GM21717 (cell line): ENCODE results near the gene MICU1.
"Not testable (repeated sequence)": the region's sequence is repeated elsewhere in the genome, so short reads cannot be mapped to it uniquely, and the experiment has no call there.

Experiments
- ATAC-seq: cut with Tn5 transposase; IDR thresholded peaks from one replicate; pipeline ENCODE4 v1.9.1; 2021; ENCODE audit warnings: mild to moderate bottlenecking, moderate library complexity; ENCODE audit not compliant: unreplicated experiment

The MICU1 gene

DNA sequence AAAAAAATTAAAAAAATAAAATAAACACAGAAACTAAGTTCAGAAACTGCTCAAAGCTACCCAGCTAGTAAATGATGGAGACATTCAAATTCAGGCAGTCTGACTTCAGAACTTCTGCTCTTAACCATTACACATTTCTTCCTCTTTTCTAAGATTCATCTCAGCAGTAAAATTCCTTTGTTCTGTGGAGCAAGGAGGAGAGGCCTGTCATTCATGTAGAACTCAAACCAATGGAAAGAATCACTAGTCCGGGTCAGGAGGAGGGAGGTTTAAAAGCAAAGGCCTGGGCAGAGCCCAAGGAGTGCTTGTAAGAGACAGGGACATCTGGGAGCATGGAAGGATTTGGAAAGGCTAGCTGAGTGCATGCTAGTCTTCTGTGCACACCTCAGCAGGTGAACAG, 233.3 kb downstream of the MICU1 start:
- ATAC-seq, result no peak

DNA sequence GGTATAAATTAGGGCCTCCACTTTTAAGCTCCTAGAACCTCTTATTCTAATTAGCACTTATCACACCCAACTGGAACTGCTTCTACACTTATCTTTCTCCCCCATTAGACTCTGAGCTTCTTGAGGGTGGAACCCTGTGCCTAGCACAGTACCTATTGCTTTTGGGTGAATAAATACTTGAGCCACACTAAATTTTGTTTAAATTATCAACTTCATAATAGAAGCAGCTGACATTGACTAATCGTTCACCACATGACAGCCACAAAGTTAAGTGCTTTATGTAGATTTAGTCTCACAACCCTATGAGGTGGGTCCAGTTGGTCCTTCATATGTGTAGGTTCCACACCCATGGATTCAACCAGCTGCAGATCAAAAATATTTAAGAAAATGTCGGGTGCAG, 235.1 kb downstream of the MICU1 start:
- ATAC-seq, result no peak

GRCh38 chr10:72389716-72390115, 236.2 kb downstream of the MICU1 start:
- ATAC-seq, result no peak

DNA sequence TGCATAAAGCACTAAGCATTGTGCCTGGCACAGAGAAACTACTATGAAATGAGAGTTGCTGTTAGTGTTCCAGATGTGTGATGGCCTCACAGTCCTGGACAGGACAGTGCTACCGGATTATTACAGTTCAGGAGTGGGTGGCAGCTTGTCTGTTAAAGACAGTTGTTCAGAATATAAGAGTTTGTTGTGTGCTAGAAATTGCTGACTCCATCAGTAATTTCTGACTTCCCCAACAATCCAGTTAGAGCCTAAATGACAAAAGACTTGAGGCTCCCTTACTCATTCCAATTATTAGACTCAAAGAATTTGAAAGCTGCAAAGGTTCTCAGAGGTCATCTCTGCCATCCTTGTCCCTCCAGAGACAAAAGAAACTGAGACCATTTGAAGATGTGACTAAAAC, 236.9 kb downstream of the MICU1 start:
- no peak for ATAC-seq

DNA sequence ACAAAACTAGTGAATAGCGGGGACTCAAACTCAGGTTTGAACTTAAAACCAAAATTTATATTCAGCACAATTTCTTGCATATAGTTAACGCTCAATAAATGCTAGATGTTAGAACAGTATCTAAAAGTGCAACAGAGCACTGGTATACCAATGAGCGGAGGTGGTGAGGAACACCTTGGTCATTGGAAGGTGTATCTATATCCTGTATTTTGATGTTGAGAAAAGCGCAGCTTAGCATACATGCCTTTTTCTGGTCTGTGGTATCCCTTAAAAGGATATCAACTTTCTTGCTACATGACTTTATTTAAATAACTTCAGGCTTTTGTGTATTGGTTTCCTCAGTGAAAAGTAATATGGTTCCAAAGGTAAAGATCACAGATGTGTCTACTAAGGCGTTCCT, 237.8 kb downstream of the MICU1 start:
- ATAC-seq, result no peak

DNA sequence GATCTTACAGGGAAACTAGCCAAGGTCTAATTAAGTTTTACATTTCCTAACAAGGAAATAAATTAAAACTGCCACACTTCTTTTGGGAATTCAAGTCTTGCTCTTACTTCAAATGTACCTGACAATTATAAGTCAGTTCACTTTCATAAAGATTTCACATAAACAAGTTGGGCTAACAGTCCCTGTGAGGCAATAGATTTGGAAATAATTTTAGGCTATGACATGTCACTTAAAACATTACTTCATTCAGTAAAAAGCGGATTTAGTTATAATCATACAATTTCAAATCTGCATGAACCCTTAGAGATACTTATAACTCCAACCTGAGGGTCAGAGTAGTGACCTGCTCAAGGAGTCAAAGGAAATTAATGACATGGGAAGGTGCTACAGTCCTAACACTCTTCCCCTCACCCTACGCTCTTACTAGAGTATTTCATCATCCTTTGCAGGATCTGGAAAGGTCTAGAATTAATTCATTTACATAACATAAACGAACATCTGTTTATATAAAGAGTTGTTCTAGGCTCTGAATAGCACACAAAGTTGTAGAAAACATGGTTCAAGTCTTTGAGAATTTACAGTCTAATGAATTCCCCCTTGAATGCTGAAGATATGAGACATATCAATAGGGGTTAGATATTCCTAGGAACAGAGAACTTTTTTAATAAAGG, 238.8 kb downstream of the MICU1 start:
- ATAC-seq, result no peak

DNA sequence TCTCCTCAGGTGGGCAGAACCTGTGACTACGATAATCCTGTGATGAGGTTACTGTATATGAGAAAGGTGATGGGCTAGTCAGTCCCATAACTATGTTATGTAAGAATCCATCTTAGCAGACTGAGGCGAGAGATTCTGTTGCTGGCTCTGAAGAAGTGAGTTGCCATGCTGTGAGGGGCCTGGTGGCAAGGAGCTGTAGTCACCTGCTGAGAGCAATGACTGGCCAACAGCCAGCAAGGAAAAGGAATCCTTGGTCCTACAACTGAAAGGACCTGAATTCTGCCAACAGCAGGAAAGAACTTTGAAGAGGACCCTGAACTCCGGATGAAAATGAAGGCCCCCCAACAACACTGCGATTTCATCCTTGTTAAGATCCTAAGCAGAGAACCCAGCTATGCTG, 240.2 kb downstream of the MICU1 start:
- ATAC-seq, result no peak

DNA sequence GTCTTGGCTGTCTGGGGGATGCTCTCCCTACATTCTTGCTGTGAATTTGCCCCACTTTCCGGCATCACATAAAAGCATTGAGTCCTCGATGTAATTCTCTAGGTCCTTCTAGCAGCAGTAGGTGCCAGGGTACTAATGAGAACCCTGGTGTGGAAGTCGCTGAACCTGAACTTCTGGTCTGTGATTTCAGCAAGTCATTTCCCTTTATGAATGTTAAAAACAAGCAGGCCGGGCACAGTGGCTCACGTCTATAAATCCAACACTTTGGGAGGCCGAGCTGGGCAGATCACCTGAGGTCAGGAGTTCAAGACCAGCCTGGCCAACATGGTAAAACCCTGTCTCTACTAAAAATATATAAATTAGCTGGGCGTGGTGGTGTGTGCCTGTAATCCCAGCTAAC, 240.9 kb downstream of the MICU1 start:
- ATAC-seq, result not testable (repeated sequence)

DNA sequence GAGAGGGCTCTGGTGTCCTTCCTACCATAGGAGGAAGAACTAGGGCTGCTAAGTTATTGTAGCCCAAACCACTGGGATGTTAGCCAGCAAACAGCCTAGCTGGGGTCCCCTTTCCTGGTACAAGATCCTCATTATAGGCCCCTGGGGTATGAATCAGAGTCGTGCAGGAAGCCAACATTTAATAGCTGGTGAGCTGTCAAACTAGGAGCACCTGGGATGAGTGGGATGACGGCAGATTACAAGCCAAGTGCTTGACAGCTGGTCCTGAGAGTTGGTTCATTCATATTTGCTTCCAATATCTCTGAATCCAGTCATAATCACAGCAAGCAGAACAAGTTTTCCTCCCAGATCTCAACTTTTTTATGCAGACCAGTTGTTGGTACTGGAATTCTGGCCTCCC, 246.1 kb downstream of the MICU1 start:
- no peak for ATAC-seq

GRCh38 chr10:72379062-72379461, 246.8 kb downstream of the MICU1 start:
- ATAC-seq, result no peak

GRCh38 chr10:72375585-72375984, 250.3 kb downstream of the MICU1 start:
- ATAC-seq, result no peak

GRCh38 chr10:72375173-72375572, 250.7 kb downstream of the MICU1 start:
- ATAC-seq, result no peak

DNA sequence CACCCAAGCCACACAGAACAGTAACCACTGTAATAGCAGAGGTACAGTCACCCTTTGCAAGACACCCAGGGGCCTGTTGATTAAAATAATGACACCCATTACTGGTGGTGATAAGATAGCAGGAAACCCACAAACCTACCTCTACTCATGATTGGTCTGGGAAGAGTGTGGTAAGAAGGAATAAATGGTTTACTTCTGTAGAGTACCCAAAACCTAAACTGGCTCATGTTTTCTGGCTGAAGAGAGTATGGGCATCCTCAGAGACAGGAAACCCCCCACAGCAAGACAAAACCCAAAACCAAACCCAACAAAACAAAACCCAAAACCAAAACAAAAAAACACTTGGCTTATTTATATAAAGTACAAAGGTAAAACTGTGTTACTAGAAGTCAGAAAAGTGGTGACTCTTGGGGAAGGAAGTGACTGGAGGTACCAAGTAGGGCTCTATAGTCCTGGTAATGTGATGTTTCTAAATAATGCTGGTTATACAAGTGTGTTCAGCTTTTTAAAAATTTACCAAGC, 255.6 kb downstream of the MICU1 start:
- ATAC-seq, result no peak

GRCh38 chr10:72367301-72367960, 258.4 kb downstream of the MICU1 start:
- no peak for ATAC-seq

GRCh38 chr10:72365106-72365895, 260.6 kb downstream of the MICU1 start:
- ATAC-seq, result no peak

- no peak for ATAC-seq
Measured at GRCh38 chr10:72364239-72364777, 261.6 kb downstream of the MICU1 start.

GRCh38 chr10:72356987-72357386, 268.9 kb downstream of the MICU1 start:
- ATAC-seq, result no peak

DNA sequence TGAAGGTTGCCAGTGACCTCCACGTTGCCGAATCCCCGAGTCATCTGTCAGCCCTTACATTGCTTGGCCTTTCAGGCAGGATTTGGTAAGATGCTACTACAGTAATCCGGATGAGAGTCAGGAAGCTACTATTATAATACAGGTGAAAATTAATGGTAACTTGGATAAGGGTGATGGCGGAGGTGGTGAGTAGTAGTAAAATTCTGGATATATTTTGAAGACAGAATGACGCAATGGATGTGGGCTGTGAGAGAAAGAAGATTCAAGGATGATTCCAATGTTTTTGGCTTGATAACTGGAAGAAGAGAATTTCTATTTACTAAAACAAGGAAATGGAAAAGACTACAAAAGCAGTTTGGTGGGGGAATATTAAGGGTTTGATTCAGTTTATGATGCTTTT, 269.8 kb downstream of the MICU1 start:
- ATAC-seq, result no peak

DNA sequence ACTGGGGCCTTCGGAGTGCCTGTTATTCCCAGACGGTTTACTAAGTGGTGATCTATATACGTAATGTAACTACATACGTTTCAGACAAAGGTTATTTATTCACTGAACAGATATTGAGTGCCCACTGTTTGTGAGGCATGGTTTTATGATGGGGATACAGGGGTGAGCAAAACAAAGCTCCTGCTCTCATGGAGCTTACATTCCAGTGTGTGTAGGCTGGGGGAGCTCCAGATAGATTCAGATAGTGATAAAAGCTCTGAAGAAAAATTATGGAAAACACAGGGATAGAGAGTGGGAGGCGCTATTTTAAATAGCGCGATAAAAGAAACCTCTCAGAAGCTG, 270.7 kb downstream of the MICU1 start:
- ATAC-seq, result no peak

DNA sequence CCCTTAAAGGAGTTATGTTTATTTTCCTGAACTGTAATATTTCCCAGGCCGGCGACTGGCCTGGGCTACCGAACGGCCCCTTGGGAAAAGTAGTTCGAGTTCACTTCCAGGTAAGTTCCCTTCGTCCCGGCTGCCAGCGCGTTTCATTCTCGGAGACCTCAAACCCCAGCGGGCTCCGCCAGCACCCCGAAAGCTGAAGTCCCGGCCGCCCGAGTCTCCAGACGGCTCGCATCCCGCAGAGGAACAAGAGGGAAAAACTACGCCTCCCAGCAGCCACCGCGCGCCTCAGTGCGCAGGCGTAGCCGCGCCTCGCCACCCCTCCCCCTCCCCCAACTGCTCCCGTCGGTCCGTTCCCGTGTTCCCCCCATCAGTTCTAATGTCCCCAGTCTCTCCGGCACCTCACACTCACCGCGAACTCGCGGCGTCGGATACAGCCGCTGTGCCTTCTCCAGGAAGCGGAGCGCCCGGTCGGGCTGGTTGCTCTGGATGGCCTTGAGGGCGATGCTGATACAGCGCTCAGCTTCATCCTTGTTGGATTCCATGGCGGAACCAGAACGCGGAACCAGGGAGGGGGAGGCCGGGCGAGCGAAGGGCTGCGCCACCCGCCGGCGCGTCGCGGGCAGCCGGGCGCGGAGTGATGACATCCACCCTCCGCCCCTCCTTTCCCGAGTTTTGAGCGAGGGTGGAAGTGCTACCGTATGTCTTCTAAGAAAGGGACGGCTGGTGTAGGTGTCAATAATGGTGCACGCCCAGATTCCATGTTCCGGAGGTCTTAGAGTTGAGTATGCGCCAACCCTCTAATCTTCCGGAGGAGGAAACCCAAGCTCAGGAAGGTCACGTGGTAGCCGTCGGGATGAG, 271.3 kb downstream of the MICU1 start, which contains the start of gene DNAJB12:
TSS of gene DNAJB12 (minus strand) at position 564 of the 858 bp plus-strand sequence. CDS start at position 542, 22 bp downstream.
- ATAC-seq, result peak; percentile 66

DNA sequence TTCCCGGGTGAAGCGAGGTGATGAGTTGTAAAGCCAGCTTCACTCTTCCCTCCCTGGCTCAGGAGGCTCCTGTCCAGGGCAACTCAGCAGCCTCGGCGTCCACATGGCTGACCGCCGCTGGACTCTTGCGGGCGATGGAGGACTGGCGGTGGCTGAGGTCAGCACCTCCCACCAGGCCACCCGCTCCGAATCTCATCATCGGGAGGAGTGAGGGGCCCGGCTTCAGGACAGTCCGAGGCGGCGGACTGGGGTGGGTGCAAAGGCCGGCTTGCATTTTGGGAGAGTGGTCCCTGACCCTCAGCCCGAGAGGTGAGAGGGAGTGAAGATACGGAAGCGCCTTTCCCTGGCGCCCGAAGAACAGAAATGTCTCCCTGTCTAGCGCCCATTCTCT, 271.9 kb downstream of the MICU1 start:
- peak; percentile 9 for ATAC-seq
